TTC549 (cell line): ENCODE measurements around the gene FLT3.
"Not testable (repeated sequence)": the region's sequence is repeated elsewhere in the genome, so short reads cannot be mapped to it uniquely, and the experiment has no call there.

ENCODE experiments used
- FAIRE-seq: peaks from 2 replicates; lab custom pipeline; 2012; peaks lifted over from hg19 to GRCh38; lab: Jason Lieb, UNC

Gene FLT3

DNA sequence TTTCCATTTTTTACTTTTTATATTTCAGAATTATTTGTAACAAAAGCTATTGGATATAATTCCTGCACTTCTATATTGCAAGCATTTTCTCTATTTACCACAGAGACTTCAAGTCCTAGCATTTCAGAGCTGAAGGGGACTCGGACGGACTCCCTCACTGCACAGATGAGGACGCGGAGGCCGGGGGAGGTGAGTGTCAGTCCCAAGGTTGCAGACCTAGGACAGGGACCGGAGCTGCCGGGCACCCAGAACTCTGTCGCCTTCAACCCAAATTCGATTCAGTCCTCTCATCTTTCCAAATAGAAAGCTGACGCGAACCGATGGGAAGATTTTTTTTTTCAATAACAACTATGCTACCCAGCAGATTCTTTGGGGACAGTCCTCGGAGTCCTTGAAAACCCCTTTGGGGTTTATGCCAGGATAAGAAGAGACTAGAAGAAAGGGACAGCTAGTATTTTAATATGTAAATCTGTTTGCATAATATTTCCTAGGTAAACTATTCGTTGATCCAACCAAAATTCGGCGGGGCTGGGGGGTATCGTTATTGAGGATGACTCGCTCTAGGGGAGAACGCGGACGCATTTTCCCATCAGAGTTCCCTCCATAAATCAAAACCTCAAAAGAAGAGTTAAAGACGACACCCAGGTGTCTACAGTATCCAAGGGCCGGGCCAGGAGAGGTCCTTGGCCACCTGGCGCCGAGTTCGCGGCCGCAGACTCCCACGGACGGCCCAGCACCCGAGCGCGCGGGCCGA lies 803 bp downstream of the FLT3 start:
- FAIRE-seq, result no peak

- FAIRE-seq, result no peak
Observed at GRCh38 chr13:28097503-28097902, 2.9 kb downstream of the FLT3 start.

- FAIRE-seq, result no peak
Observed at GRCh38 chr13:28094306-28094705, 6.1 kb downstream of the FLT3 start.

DNA sequence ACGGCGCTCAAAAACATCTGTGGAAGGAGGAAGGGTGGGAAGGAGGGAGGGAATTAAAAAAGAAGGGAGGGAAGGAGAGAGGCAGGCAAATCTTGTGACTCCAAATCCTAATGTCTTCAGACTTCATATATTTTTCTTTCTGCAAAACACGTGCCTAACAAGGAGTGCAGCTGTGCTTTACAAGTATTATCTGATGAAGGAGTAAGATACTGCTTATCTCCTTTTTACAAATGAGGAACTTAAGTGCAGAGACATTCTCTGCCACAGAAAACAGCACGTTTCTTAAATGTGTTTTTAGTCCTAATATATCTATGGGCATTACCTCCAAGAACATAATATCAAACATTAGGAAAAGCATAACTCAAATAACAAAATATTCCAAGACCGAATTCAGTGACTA lies 6.5 kb downstream of the FLT3 start:
- no peak for FAIRE-seq

GRCh38 chr13:28092431-28092830 lies 7.9 kb downstream of the FLT3 start:
- FAIRE-seq, result no peak

DNA sequence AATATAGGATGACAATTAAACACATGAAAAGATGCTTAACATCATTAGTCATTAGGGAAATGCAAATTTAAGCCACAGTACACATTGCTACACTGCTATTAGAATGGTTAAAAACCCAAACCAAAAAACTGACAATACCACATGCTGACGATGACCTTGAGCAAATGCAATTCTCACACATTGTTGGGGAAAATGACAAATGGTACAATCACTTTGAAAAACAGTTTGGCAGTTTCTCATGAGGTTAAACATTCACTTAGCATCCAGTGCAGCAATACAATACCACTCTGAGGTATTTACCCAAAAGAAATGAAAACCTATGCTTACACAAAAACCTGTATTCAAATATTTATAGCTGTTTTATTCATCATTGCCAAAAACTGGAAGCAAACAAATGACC lies 11.3 kb downstream of the FLT3 start:
- FAIRE-seq, result no peak

- not testable (repeated sequence) for FAIRE-seq
Observed at GRCh38 chr13:28077820-28078219, 22.6 kb downstream of the FLT3 start.

DNA sequence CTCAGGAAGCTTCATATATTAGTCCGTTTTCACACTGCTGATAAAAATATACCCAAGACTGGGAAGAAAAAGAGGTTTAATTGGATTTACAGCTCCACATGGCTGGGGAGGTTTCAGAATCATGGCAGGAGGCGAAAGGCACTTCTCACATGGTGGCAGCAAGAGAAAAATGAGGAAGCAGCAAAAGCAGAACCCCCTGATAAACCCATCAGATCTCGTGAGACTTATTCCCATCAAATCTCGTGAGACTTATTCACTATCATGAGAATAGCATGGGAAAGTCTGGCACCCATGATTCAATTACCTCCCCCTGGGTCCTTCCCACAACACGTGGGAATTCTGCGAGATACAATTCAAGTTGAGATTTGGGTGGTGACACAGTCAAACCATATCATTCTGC lies 23.1 kb downstream of the FLT3 start:
- no peak for FAIRE-seq

DNA sequence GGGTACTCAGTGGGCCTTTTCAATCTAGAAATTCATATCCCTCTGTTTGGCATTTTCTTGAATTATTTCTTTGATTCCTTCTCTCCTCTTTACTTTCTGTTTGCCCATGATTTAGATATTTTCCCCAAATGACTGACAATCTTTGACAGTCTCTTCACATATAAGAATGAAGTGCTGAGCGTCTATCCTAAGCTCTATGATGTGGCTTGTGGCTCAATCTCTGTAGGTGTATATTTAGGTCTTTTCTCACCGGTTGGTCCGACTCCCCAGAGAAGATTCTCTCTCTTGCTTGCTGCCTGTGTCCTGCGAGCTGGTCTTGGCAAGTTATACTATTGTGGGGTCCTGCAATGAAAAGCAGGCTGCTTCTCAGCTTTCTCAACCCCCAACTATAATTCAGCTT lies 29.0 kb downstream of the FLT3 start:
- FAIRE-seq, result no peak

- no peak for FAIRE-seq
Observed at GRCh38 chr13:28067491-28067890, 32.9 kb downstream of the FLT3 start.

DNA sequence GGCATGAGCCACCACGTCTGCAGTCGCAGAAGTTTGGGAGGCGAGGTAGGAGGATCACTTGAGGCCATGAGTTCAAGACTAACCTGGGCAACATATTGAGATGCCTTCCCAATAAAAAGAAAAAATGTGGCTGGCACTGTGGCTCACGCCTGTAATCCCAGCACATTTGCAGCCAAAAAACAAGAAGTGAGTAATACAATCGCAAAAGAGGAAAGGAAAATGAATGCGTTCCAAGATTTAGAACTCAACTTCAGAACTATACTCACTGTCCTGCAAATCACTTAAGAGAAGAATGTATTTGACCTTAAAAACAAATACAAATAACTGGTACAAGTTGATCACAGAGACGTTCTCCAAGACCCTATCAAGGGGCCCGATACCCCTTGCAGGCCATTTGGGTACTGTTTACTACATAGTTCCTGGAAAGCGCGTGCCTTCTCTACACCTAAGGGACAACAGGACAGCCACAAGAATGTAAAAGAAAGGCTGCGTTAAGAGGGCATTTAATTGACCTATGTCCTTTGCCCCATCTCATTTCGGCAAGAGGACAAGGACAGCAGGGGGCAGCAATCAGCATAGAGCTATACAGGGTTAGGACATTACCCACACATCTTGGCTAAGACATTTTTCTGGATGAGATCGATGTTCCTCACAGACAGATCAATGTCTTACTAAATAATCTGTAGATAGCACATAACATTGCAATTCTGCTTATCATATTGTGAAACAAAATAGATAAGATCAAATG lies 41.3 kb downstream of the FLT3 start:
- FAIRE-seq, result no peak

GRCh38 chr13:28056970-28057712 lies 43.2 kb downstream of the FLT3 start:
- no peak for FAIRE-seq

GRCh38 chr13:28056426-28056825 lies 44.0 kb downstream of the FLT3 start:
- FAIRE-seq, result no peak

GRCh38 chr13:28055357-28055756 lies 45.0 kb downstream of the FLT3 start:
- no peak for FAIRE-seq

DNA sequence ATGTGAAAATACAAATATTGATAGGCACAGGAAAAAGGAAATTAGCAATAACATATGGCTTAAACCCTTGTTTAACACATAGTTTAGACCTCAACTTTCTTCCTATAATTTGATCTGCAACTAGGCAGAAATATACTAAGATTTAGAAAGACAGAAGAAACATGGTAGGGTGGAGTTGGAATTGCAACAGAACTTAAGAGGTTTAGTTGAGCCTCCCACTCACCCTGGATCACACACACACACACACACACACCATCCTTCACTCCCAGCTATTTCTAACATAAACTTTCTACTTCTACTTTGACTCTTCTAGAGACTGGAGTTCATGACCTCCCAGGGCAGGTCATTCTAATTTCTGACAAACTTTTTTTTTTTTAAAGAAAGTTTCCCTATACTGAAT lies 47.4 kb downstream of the FLT3 start:
- no peak for FAIRE-seq

GRCh38 chr13:28049880-28050875 lies 50.2 kb downstream of the FLT3 start:
- FAIRE-seq, result no peak

DNA sequence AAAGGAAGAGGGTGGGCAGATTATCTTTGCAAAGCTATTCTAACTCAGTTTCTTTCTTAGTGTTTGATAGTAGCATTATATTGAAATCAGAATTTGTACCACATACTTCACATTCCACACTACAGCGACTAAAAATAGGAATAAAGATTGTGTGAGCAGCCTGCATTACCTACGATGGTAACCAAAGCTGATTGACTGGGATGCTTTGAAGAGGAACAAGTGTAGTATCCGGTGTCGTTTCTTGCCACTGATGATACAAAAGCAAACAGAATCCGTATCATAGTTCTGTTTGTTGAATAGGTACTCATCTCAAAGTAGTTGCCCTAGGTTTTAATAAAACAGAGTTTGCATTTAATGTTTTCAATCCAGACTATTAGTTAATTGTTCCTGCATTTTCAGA lies 51.2 kb downstream of the FLT3 start:
- no peak for FAIRE-seq

GRCh38 chr13:28048768-28049167 lies 51.6 kb downstream of the FLT3 start:
- FAIRE-seq, result no peak

GRCh38 chr13:28047757-28048388 lies 52.5 kb downstream of the FLT3 start:
- FAIRE-seq, result no peak

DNA sequence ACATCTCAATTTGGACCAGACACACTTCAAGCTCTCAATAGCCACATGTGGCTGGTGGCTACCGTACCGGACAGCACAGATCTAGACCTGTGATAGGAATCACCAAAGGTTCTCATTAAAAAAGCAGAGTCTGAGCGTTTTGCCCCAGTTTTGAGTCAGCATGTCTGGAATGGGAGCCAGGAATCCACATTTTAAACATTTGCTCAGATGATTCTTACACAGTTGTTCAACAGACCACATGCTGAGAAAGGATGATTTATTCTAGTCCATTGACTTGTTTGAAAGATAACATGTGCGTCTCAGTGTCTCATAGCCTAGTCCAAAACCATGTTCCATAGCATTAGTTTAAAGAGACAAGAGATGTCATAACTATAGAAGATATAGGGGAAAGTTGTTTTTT lies 53.4 kb downstream of the FLT3 start:
- FAIRE-seq, result no peak

DNA sequence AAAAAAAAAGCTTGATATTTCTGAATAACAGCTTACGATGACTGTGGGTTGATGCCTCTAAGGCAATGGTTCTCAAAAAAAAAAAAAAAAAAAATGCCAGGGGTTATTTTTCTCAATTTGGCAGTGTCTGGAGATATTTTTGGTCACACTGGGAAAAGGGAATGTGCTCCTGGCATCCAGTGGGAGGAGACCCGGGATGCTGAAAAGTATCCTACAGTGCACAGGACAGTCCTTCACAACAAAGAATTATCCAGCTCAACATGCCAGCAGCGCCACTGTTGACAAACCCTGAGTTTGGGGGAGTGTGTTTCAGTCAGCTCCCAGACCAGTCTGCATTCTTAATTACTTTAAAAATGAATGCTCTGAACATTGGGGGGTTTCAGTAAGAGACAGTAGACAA lies 54.5 kb downstream of the FLT3 start:
- no peak for FAIRE-seq

- FAIRE-seq, result no peak
Observed at GRCh38 chr13:28044608-28045007, 55.8 kb downstream of the FLT3 start.
